Measurements from ENCODE around the gene SENP6. TPM values are rescaled to one million over a fixed set of nuclear protein-coding genes. Genes with fewer than 3 reads are reported as not detected.

Gene SENP6
- total RNA-seq, 1 experiment from 2014 or later, result 116 TPM

DNA sequence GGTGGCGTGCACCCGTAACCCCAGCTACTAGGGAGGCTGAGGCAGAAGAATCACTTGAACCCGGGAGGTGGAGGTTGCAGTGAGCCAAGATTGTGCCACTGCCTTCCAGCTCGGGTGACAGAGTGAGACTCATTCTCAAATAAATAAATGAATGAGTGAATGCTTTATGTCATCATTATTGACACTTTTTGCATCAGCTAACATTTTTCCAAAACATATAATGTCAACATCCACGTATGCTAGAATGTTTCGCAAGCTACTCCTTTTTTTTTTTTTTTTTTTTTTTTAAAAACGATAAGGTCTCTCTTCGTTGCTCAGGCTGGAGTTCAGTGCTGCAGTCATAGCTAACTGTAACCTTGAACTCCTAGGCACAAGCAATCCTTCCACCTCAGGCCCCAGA lies 72.2 kb downstream of the SENP6 start:
- TF ChIP-seq, protein P1, sequence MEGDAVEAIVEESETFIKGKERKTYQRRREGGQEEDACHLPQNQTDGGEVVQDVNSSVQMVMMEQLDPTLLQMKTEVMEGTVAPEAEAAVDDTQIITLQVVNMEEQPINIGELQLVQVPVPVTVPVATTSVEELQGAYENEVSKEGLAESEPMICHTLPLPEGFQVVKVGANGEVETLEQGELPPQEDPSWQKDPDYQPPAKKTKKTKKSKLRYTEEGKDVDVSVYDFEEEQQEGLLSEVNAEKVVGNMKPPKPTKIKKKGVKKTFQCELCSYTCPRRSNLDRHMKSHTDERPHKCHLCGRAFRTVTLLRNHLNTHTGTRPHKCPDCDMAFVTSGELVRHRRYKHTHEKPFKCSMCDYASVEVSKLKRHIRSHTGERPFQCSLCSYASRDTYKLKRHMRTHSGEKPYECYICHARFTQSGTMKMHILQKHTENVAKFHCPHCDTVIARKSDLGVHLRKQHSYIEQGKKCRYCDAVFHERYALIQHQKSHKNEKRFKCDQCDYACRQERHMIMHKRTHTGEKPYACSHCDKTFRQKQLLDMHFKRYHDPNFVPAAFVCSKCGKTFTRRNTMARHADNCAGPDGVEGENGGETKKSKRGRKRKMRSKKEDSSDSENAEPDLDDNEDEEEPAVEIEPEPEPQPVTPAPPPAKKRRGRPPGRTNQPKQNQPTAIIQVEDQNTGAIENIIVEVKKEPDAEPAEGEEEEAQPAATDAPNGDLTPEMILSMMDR (conservative IDR thresholded peaks at IDR 0.05), result no peak

More for the DNA sequence above, 72.2 kb downstream of the SENP6 start:
- no peaks in the 10 kb centered on the region for H3K79me1 ChIP-seq (ENCODE audit: insufficient read depth, low read depth, low read length, poor library complexity, severe bottlenecking)
- no peak overlapping the region for H3K4ac ChIP-seq (ENCODE audit: low read depth, low read length)
- no peak overlapping the region for H3K27ac ChIP-seq (ENCODE audit: insufficient read length, low read depth, low read length)
- no peak overlapping the region for H3K4me2 ChIP-seq (ENCODE audit: insufficient read depth, insufficient read length, low read length)
- no peak overlapping the region for H2AFZ ChIP-seq (ENCODE audit: low read length)
- DNase-seq, result no peak
- no peak overlapping the region for H2BK12ac ChIP-seq (ENCODE audit: insufficient read length, low read depth, low read length)
- peaks cover 14 to 57% (median 53%) of the 10 kb centered on the region in 3 experiments; a peak in 6 of 7 replicates for H3K36me3 Mint-ChIP-seq (ENCODE audit: insufficient read depth in 1 of 3, low read depth in 3 of 3)
- H4K5ac ChIP-seq (ENCODE audit: insufficient read length, low read depth, low read length), result no peak overlapping the region
- no peak overlapping the region for H3K14ac ChIP-seq (ENCODE audit: insufficient read depth, low read length)
- H3K23me2 ChIP-seq (ENCODE audit: insufficient read length, low read depth, low read length, poor library complexity, severe bottlenecking), result no peaks in the 10 kb centered on the region
- no peak overlapping the region for H3K18ac ChIP-seq (ENCODE audit: insufficient read length, low read depth, low read length)
- H2BK15ac ChIP-seq (ENCODE audit: low read depth, low read length), result no peak overlapping the region
- no peak overlapping the region for H3K9ac ChIP-seq (ENCODE audit: extremely low read depth, insufficient read length, low read length)
- no CpG with 5 or more reads among the region's 8 CpGs for WGBS (ENCODE audit: extremely low coverage, insufficient read length, low lambda C conversion rate)
- no peak overlapping the region for H3K27ac Mint-ChIP-seq
- no peaks in the 10 kb centered on the region for H3K9me3 Mint-ChIP-seq
- H3K79me2 ChIP-seq (ENCODE audit: insufficient read depth, low read length), result no peaks in the 10 kb centered on the region
- H4K8ac ChIP-seq (replicated peaks; ENCODE audit: insufficient read length, low read depth, low read length), result no peak overlapping the region
- no peak overlapping the region for H2BK5ac ChIP-seq (ENCODE audit: insufficient read length, low read length)
- no peaks in the 10 kb centered on the region for H4K20me1 ChIP-seq (ENCODE audit: control insufficient read depth, insufficient read depth, insufficient read length)
- H2AK5ac ChIP-seq (ENCODE audit: insufficient read length, low read length), result no peak overlapping the region
- no peak overlapping the region for H2BK20ac ChIP-seq (ENCODE audit: low read depth, low read length, poor library complexity, severe bottlenecking)
- no peaks in the 10 kb centered on the region for H3K27me3 Mint-ChIP-seq (ENCODE audit: low read depth)
- no peak overlapping the region for H4K91ac ChIP-seq (ENCODE audit: insufficient read length, low read depth, low read length)
- H3K27me3 ChIP-seq (ENCODE audit: insufficient read depth, low read length), result no peaks in the 10 kb centered on the region
- no peak overlapping the region for H2BK120ac ChIP-seq (ENCODE audit: low read depth, low read length, poor library complexity, severe bottlenecking)
- no peaks in the 10 kb centered on the region for H3K4me1 Mint-ChIP-seq
- no peak overlapping the region for H3K4me3 Mint-ChIP-seq
- H3K56ac ChIP-seq (ENCODE audit: insufficient read length, low read depth, low read length), result no peak overlapping the region
- H3K9me3 ChIP-seq (ENCODE audit: control insufficient read depth, low read depth, low read length), result no peaks in the 10 kb centered on the region
- no peak overlapping the region for H3K23ac ChIP-seq (ENCODE audit: insufficient read length, low read depth, low read length)
- no peak overlapping the region for H3T11ph ChIP-seq (ENCODE audit: low read length)
- H3K4me1 ChIP-seq (ENCODE audit: insufficient read depth, low read length), result no peaks in the 10 kb centered on the region

All from H9 (cell line).